Spleen (tissue), 13 donors: ENCODE data around the gene CARD10. TPM values are rescaled to one million over a fixed set of nuclear protein-coding genes. Genes with fewer than 3 reads are reported as not detected.

Experiments used
- DNase-seq: peaks from one replicate; pipeline ENCODE4 v3.0.0-alpha.2; 2020
- H3K27ac ChIP-seq, 8 donors: fragments of 200-600 bp; sonication (generic) in 7 of 8; 1 replicate in 4 of 8; 2 replicates in 4 of 8; pipeline versions ENCODE4 v1.5.0 to v1.8.0; 2016 to 2021; ENCODE audit warnings: inconsistent platforms in 4 of 8, mild to moderate bottlenecking in 4 of 8, moderate library complexity in 1 of 8
- H3K27me3 ChIP-seq, 7 donors: fragments of 200-600 bp; sonication (generic) in 6 of 7; replicated peaks in 1 of 7; 1 replicate in 4 of 7; 2 replicates in 3 of 7; pipeline versions ENCODE4 v1.5.0 to v1.8.0; 2016 to 2021; ENCODE audit warnings: inconsistent platforms in 3 of 7, mild to moderate bottlenecking in 1 of 7
- H3K36me3 ChIP-seq, 6 donors: fragments of 200-600 bp; sonication (generic) in 5 of 6; 1 replicate in 4 of 6; 2 replicates in 2 of 6; pipeline versions ENCODE4 v1.5.0 to v1.8.0; 2016 to 2021; ENCODE audit warnings: inconsistent platforms in 2 of 6
- H3K4me1 ChIP-seq, 6 donors: fragments of 200-600 bp; sonication (generic) in 5 of 6; 1 replicate in 3 of 6; 2 replicates in 3 of 6; pipeline versions ENCODE4 v1.5.0 to v1.8.0; 2016 to 2021; ENCODE audit warnings: inconsistent platforms in 3 of 6
- H3K4me3 ChIP-seq, 8 donors: fragments of 200-600 bp; sonication (generic) in 7 of 8; 1 replicate in 4 of 8; 2 replicates in 4 of 8; pipeline versions ENCODE4 v1.5.0 to v1.8.0; 2016 to 2021; ENCODE audit warnings: inconsistent platforms in 4 of 8, mild to moderate bottlenecking in 4 of 8, moderate library complexity in 2 of 8
- H3K9me3 ChIP-seq, 8 donors: fragments of 200-600 bp; sonication (generic) in 7 of 8; 1 replicate in 4 of 8; 2 replicates in 4 of 8; pipeline versions ENCODE4 v1.5.0 to v1.8.0; 2016 to 2021; ENCODE audit warnings: inconsistent platforms in 4 of 8
- CTCF ChIP-seq, 11 experiments: fragments of 200-600 bp in 7 of 11; fragments of 450-650 bp in 4 of 11; sonication (generic) in 4 of 11; IDR thresholded peaks in 8 of 11; conservative IDR thresholded peaks in 3 of 11; 1 replicate in 7 of 11; 2 replicates in 4 of 11; pipeline versions ENCODE4 v1.4.0 to v1.8.0; 2016 to 2021; ENCODE audit warnings: antibody characterized with exemption in 11 of 11, inconsistent platforms in 4 of 11, mild to moderate bottlenecking in 1 of 11
- POLR2A ChIP-seq, 3 donors: fragments of 450-650 bp; IDR thresholded peaks; one replicate each; pipeline ENCODE4 v1.5.1; 2017; ENCODE audit warnings: antibody characterized with exemption in 3 of 3, mild to moderate bottlenecking in 1 of 3
- POLR2AphosphoS5 ChIP-seq, 3 donors: sonication (generic); formaldehyde crosslinking; IDR thresholded peaks; one replicate each; pipeline ENCODE4 v1.5.1; 2017; ENCODE audit warnings: antibody characterized with exemption in 3 of 3
- WGBS, 5 donors: extraction: QIAGEN DNeasy Blood & Tissue Kit in 3 of 5; methylation state at CpG; one replicate each; pipeline versions ENCODE4 v1.1.5 to v1.1.7; 2013 to 2018; 5-methylcytosine and 5-hydroxymethylcytosine counted together
- intact Hi-C: fragments of 100-400 bp; cut with DNase I; formaldehyde crosslinking; loops from one replicate; pipeline ENCODE4 v1.15.0; 2023; ENCODE audit warnings: low total_unique reads
- long read RNA-seq, 2 donors: transcript quantifications; one replicate each; lab custom pipeline, GENCODE V29; 2026
- polyA plus RNA-seq, 3 donors: library from polyadenylated mRNA; stranded (reverse); fragments of 200-250 nt; gene quantifications; one replicate each; pipeline ENCODE4 v1.2.1, GENCODE V29; 2013
- total RNA-seq, 7 donors: library from RNA; depleted of rRNA in 3 of 7; stranded (reverse); fragments of >200 nt in 3 of 7; fragmentation: NEBNext Ultra II Directional in 4 of 7; extraction: Animal tissue kit (Norgen Biotek cat#: 25700) in 4 of 7; gene quantifications; one replicate each; pipeline versions ENCODE4 v1.1.0 to v1.2.1, GENCODE V29; 2016 to 2021
- donor health status: healthy with polysubstance abuse.
- donor health status: DM: no; HTN: no; CAD: no; lungs with moderate emphysema.
- donor health status: DM: no; HTN: no; CAD: no.
- donor health status: Bipolar disorder and iron deficiency.
- donor health status: healthy.
- donor health status: DM: no; HTN: no; CAD: no.
- donor health status: DM: yes; HTN: yes; CAD: no.

The CARD10 gene, protein sequence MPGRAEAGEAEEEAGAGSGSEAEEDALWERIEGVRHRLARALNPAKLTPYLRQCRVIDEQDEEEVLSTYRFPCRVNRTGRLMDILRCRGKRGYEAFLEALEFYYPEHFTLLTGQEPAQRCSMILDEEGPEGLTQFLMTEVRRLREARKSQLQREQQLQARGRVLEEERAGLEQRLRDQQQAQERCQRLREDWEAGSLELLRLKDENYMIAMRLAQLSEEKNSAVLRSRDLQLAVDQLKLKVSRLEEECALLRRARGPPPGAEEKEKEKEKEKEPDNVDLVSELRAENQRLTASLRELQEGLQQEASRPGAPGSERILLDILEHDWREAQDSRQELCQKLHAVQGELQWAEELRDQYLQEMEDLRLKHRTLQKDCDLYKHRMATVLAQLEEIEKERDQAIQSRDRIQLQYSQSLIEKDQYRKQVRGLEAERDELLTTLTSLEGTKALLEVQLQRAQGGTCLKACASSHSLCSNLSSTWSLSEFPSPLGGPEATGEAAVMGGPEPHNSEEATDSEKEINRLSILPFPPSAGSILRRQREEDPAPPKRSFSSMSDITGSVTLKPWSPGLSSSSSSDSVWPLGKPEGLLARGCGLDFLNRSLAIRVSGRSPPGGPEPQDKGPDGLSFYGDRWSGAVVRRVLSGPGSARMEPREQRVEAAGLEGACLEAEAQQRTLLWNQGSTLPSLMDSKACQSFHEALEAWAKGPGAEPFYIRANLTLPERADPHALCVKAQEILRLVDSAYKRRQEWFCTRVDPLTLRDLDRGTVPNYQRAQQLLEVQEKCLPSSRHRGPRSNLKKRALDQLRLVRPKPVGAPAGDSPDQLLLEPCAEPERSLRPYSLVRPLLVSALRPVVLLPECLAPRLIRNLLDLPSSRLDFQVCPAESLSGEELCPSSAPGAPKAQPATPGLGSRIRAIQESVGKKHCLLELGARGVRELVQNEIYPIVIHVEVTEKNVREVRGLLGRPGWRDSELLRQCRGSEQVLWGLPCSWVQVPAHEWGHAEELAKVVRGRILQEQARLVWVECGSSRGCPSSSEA
- total RNA-seq, result 10 to 100 TPM in 4 of 7 donors, 1 to 10 TPM in 3; 6.9 to 12.5 (median 11.3) TPM
- polyA plus RNA-seq, result 1 to 10 TPM; 2.5 to 9.1 (median 5.7) TPM
- long read RNA-seq, donor 1, partial matches to known transcripts, result 0 of 1 reads
- long read RNA-seq, donor 1, other reads (novel, unspliced or antisense), result 0 of 1 reads
- long read RNA-seq, donor 2, full-length matches to known transcripts, result 1 of 1 reads
- long read RNA-seq, donor 2, partial matches to known transcripts, result 0 of 1 reads
- long read RNA-seq, donor 2, other reads (novel, unspliced or antisense), result 0 of 1 reads

DNA sequence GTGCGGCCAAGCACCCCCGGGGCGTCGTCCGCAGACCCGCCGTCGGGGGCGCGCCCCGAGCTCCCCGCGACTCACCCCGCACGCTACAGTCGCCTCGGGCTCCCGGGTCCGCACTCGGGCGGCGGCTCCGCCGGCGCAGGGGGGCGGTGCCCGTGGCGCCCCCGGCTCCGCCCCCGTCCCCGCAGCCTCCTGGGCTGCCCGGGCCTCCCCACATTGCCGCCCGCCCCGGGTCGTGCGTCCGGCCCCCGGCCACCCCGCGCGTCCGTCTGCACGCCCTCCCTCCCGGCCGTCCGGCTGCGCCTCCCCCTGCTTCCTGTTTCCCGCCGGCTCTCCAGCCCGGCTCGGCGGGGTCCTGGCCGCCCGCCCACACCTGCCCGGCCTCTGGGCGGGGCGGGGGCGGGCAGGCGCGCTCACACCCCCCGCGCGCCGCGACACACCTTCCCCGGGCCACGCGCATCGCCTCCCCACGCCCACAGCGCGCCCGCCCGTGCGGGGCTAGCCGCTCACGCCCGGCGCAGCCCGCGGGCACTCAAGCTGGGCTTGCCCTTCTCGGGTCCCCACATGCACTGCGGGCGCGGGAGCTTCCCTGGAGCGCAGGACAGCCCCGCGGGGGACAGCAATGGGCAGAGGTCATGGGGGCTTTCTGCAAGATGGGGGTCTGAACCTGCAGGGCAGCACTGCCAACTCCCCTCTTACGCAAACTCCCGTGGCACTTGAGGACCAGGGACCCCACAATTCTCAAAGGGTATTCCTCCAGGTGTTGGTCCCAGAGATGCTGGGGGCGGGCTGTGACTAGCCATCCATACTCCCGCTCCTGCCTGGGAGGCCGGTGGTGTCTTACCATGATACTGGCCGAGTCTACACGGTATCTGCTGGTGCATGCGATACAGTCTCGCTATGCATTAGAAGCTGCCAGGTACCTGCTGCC is at the start of gene CARD10:
TSS of gene CARD10 (minus strand) at position 148 of the 928 bp plus-strand sequence. CDS start 215 bp downstream, outside the sequence.
- H3K27me3 ChIP-seq, result peaks cover 0 to 65% (median 19%) of the 10 kb centered on the region in 7 donors
- peaks cover 0 to 42% (median 25%) of the 10 kb centered on the region in 6 donors for H3K4me1 ChIP-seq
- peak within 1 kb of the TSS in 5 of 8 donors; percentile 44 to 70 (median 59) for H3K27ac ChIP-seq
- peak within 1 kb of the TSS; percentile 38 to 81 (median 54) for H3K4me3 ChIP-seq
- H3K9me3 ChIP-seq, result peaks cover 0 to 7% (median 0%) of the 10 kb centered on the region in 8 donors
- DNase-seq, result no peak
- intact Hi-C loops, result no loop called here
- 6 to 14% (median 11%) methylated on average over 29 to 99 of the region's 99 CpGs for WGBS, 5 donors
- no peak for TF ChIP-seq POLR2A (IDR thresholded peaks at IDR 0.05)
- TF ChIP-seq POLR2AphosphoS5 (IDR thresholded peaks at IDR 0.05), result peak in 1 of 3 donors; percentile 38
- TF ChIP-seq CTCF (IDR thresholded peaks at IDR 0.05 in 8 of 11, conservative IDR thresholded peaks at IDR 0.05 in 3 of 11), result no peak
- peaks cover 0 to 6% (median 0%) of the 10 kb centered on the region in 6 donors for H3K36me3 ChIP-seq

DNA sequence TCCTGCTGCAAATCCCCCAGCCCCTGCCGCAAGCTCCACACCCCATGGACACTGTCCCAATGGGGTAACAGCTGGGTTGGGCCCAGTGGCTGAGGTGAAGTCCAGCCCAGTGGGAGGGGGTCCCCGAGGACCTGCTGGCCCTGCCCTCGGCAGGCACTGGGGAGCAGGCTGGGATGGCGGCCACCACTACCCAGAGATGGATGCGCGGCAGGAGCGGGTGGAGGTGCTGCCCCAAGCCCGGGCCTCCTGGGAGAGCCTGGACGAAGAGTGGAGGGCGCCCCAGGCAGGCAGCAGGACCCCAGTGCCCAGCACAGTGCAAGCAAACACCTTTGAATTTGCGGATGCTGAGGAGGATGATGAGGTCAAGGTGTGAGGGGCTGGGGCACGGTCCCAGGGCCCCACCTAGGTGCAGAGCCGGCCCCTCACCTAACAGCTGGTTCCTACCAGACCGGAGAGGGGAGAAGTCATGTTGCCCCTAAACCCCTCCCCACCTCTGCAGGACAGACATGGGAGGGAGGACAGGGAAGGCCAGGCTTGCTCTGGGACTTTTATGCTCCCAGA is 49.3 kb upstream of the CARD10 start:
- peaks cover 20 to 63% (median 35%) of the 10 kb centered on the region in 6 donors for H3K4me1 ChIP-seq
- peak overlapping the region in 1 of 8 donors; percentile 40 for H3K27ac ChIP-seq
- no peak overlapping the region for H3K4me3 ChIP-seq
- H3K27me3 ChIP-seq, result peaks cover 0 to 28% (median 0%) of the 10 kb centered on the region in 7 donors
- no peaks in the 10 kb centered on the region for H3K9me3 ChIP-seq
- 83 to 93% (median 86%) methylated on average over 6 to 14 of the region's 14 CpGs for WGBS, 5 donors
- no peak for DNase-seq
- intact Hi-C loops, result no loop called here
- H3K36me3 ChIP-seq, result peaks cover 0 to 18% (median 0%) of the 10 kb centered on the region in 6 donors
- TF ChIP-seq POLR2A (IDR thresholded peaks at IDR 0.05), result no peak
- no peak for TF ChIP-seq CTCF (IDR thresholded peaks at IDR 0.05 in 8 of 11, conservative IDR thresholded peaks at IDR 0.05 in 3 of 11)
- peak in 1 of 3 donors; percentile 10 for TF ChIP-seq POLR2AphosphoS5 (IDR thresholded peaks at IDR 0.05)

DNA sequence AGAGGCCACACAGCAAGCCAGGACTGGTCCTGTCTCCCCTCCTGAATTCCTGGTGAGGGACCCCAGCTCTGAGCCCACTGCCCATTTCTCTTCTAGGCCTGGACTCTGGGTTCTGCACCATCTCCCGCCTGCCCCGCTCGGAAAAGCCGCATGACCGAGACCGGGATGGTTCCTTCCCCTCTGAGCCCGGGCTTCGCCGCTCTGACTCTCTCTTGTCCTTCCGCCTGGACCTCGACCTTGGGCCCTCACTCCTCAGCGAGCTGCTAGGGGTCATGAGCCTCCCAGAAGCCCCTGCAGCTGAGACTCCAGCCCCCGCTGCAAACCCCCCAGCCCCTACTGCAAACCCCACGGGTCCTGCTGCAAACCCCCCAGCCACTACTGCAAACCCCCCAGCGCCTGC is 48.8 kb upstream of the CARD10 start:
- WGBS, 5 donors, result 85 to 90% (median 87%) methylated on average over 14 to 15 of the region's 15 CpGs
- H3K27me3 ChIP-seq, result peaks cover 0 to 33% (median 0%) of the 10 kb centered on the region in 7 donors

More for the DNA sequence above, 48.8 kb upstream of the CARD10 start:
- TF ChIP-seq POLR2AphosphoS5 (IDR thresholded peaks at IDR 0.05) (no peak), POLR2A (IDR thresholded peaks at IDR 0.05) (no peak), CTCF (IDR thresholded peaks at IDR 0.05 in 8 of 11, conservative IDR thresholded peaks at IDR 0.05 in 3 of 11) (no peak)
- Histone ChIP-seq H3K27ac (peak overlapping the region in 1 of 8 donors; percentile 90), H3K9me3 (no peaks in the 10 kb centered on the region), H3K36me3 (peaks cover 0 to 18% (median 0%) of the 10 kb centered on the region in 6 donors), H3K4me3 (no peak overlapping the region), H3K4me1 (peaks cover 20 to 62% (median 40%) of the 10 kb centered on the region in 6 donors)
- intact Hi-C loops, result no loop called here
- no peak for DNase-seq
